Adrenal gland (tissue), 5 donors: ENCODE measurements around the gene CAMK4.

Source experiments
- POLR2A ChIP-seq, 2 donors: fragments of 450-650 bp; IDR thresholded peaks; one replicate each; pipeline ENCODE4 v1.6.1; 2017; ENCODE audit warnings: antibody characterized with exemption in 2 of 2, mild to moderate bottlenecking in 2 of 2, moderate library complexity in 1 of 2
- TF ChIP-seq, protein P1 (sequence below), 6 experiments: fragments of 450-650 bp in 4 of 6; fragments of 200-600 bp in 2 of 6; sonication (generic) in 1 of 6; IDR thresholded peaks; 1 replicate in 5 of 6; 2 replicates in 1 of 6; pipeline versions ENCODE4 v1.5.1 to v1.8.0; 2016 to 2021; ENCODE audit warnings: antibody characterized with exemption in 6 of 6, mild to moderate bottlenecking in 2 of 6, moderate library complexity in 1 of 6
- donor health status: DM: no; HTN: no; CAD: no.

DNA sequence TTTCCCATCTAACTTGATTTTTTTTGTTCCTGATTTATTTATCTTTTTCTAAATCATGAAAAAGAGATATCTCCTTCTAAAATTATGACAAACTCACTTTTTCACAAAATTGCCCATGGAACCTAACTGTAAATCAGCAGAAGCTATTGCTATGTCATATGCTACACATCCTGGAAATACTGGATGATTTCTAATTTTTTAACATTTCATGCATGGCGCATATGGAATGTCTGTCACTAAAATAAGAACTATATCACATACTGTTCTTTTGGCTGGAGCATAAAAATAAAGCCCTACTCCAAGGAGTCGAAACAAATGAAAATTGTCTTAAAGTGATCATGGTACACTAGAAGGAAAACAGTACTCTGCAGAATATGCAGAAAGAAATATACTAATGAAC lies 60.6 kb downstream of the CAMK4 start:
- TF ChIP-seq, protein P1, sequence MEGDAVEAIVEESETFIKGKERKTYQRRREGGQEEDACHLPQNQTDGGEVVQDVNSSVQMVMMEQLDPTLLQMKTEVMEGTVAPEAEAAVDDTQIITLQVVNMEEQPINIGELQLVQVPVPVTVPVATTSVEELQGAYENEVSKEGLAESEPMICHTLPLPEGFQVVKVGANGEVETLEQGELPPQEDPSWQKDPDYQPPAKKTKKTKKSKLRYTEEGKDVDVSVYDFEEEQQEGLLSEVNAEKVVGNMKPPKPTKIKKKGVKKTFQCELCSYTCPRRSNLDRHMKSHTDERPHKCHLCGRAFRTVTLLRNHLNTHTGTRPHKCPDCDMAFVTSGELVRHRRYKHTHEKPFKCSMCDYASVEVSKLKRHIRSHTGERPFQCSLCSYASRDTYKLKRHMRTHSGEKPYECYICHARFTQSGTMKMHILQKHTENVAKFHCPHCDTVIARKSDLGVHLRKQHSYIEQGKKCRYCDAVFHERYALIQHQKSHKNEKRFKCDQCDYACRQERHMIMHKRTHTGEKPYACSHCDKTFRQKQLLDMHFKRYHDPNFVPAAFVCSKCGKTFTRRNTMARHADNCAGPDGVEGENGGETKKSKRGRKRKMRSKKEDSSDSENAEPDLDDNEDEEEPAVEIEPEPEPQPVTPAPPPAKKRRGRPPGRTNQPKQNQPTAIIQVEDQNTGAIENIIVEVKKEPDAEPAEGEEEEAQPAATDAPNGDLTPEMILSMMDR (IDR thresholded peaks at IDR 0.05), result no peak
- TF ChIP-seq POLR2A (IDR thresholded peaks at IDR 0.05), result no peak
